Cardiac septum (tissue), 1 donor: ENCODE results near the gene SCN4B. TPM values are rescaled to one million over a fixed set of nuclear protein-coding genes. Genes with fewer than 3 reads are reported as not detected.
"Not testable (repeated sequence)": the region's sequence is repeated elsewhere in the genome, so short reads cannot be mapped to it uniquely, and the experiment has no call there.

Experiments used
- DNase-seq: peaks from one replicate; pipeline ENCODE4 v3.0.0-alpha.2; 2020; ENCODE audit warnings: low spot score
- intact Hi-C: fragments of 100-400 bp; cut with DNase I; formaldehyde crosslinking; loops from one replicate; pipeline ENCODE4 v1.14.0; 2022
- long read RNA-seq: library from polyadenylated mRNA; unstranded; transcript quantifications from one replicate; pipeline ENCODE4 v2.0.0, GENCODE V29; 2021
- total RNA-seq: library from RNA; stranded (reverse); fragmentation: NEBNext Ultra II Directional; extraction: Animal tissue kit (Norgen Biotek cat#: 25700); gene quantifications from one replicate; pipeline ENCODE4 v1.2.1, GENCODE V29; 2021
- donor health status: DM: no; HTN: no; CAD: no.

The SCN4B gene
- 17.0 TPM for total RNA-seq
- long read RNA-seq, full-length matches to known transcripts: 1 of 35 reads
- long read RNA-seq, partial matches to known transcripts: 0 of 35 reads
- long read RNA-seq, other reads (novel, unspliced or antisense): 34 of 35 reads

GRCh38 chr11:118152552-118153471 is at the start of gene SCN4B:
TSS of gene SCN4B (minus strand) at chr11:118152823. CDS start at chr11:118152673, 150 bp downstream.
- DNase-seq: peak; percentile 81
- intact Hi-C loops: no loop called here

- intact Hi-C loops: loop anchor here (10.0 kb wide), 1 partner anchor 283 kb away; no protein-coding TSS in a partner anchor
- DNase-seq: no peak
Measured at GRCh38 chr11:118201966-118202365, 49.3 kb upstream of the SCN4B start.

GRCh38 chr11:118200901-118201680 is 48.5 kb upstream of the SCN4B start:
- intact Hi-C loops: loop anchor here (10.0 kb wide), 1 partner anchor 284 kb away; no protein-coding TSS in a partner anchor
- no peak for DNase-seq

GRCh38 chr11:118200497-118200896 is 47.9 kb upstream of the SCN4B start:
- no peak for DNase-seq
- intact Hi-C loops: loop anchor here (10.0 kb wide), 1 partner anchor 284 kb away; no protein-coding TSS in a partner anchor

GRCh38 chr11:118199135-118199534 is 46.5 kb upstream of the SCN4B start:
- DNase-seq: no peak
- intact Hi-C loops: loop anchor here (2.0 to 5.0 kb wide), 3 partner anchors 38 to 154 kb away; no protein-coding TSS in a partner anchor

- peak; percentile 89 for DNase-seq
- intact Hi-C loops: loop anchor here (2.0 to 5.0 kb wide), 3 partner anchors 39 to 154 kb away; no protein-coding TSS in a partner anchor
Measured at GRCh38 chr11:118198370-118198769, 45.7 kb upstream of the SCN4B start.

- intact Hi-C loops: loop anchor here (1.0 to 5.0 kb wide), 2 partner anchors 20 to 42 kb away; no protein-coding TSS in a partner anchor
- DNase-seq: peak; percentile 90
Measured at GRCh38 chr11:118194835-118195627, 42.4 kb upstream of the SCN4B start.

GRCh38 chr11:118193910-118194566 is 41.4 kb upstream of the SCN4B start:
- no peak for DNase-seq
- intact Hi-C loops: no loop called here

- DNase-seq, intact Hi-C loops: not testable (repeated sequence)
Measured at GRCh38 chr11:118192817-118193216, 40.2 kb upstream of the SCN4B start.

GRCh38 chr11:118190942-118191506 is 38.4 kb upstream of the SCN4B start:
- intact Hi-C loops, DNase-seq: not testable (repeated sequence)

- DNase-seq: no peak
- intact Hi-C loops: no loop called here
Measured at GRCh38 chr11:118186346-118187107, 33.9 kb upstream of the SCN4B start.

GRCh38 chr11:118184784-118185579 is 32.4 kb upstream of the SCN4B start:
- intact Hi-C loops: no loop called here
- peak; percentile 90 for DNase-seq

GRCh38 chr11:118183691-118184090 is 31.1 kb upstream of the SCN4B start:
- DNase-seq, intact Hi-C loops: not testable (repeated sequence)

GRCh38 chr11:118180300-118180703 is 27.7 kb upstream of the SCN4B start:
- peak; percentile 88 for DNase-seq
- intact Hi-C loops: no loop called here

- intact Hi-C loops: no loop called here
Measured at GRCh38 chr11:118176778-118177134, 24.1 kb upstream of the SCN4B start.

GRCh38 chr11:118175993-118176777 is 23.6 kb upstream of the SCN4B start, which contains the start of gene SCN2B:
TSS of gene SCN2B (minus strand) at chr11:118176639. CDS start at chr11:118176431, 208 bp downstream.
- intact Hi-C loops: loop anchor here (1.0 kb wide), 1 partner anchor 19 kb away; no protein-coding TSS in a partner anchor
- DNase-seq: no peak

More at GRCh38 chr11:118176778-118177134, 24.1 kb upstream of the SCN4B start:
- no peak for DNase-seq
